HepG2 (cell line): ENCODE data around the gene DPCD. TPM values are rescaled to one million over a fixed set of nuclear protein-coding genes. Genes with fewer than 3 reads are reported as not detected.

Experiments
- ATAC-seq: fragments of 200-7000 bp; cut with Tn5 transposase; 3 replicates; pipeline ENCODE4 v1.9.1; 2020; ENCODE audit warnings: mild to moderate bottlenecking, moderate library complexity
- BruUV-seq: library from RNA; stranded (reverse); fragments of 400-500 nt; replicated peaks from 2 replicates; lab custom pipeline; 2021; lab: Mats Ljungman, UMichigan
- CTCF ChIA-PET: fragments of 300-600 bp; formaldehyde crosslinking; extraction: SDS; loops from one replicate; lab custom pipeline; 2021; ENCODE audit warnings: low total read pairs, inconsistent platforms, low intra/inter-chr PET ratio; lab: Yijun Ruan, JAX
- POLR2A ChIA-PET: fragments of 350-600 bp; sonication (Branson Sonifier 250); formaldehyde crosslinking; loops from one replicate; lab custom pipeline; 2020; ENCODE audit warnings: antibody characterized with exemption, inconsistent platforms; lab: Yijun Ruan, JAX
- DNase-seq: peaks from one replicate; pipeline ENCODE4 v3.0.0-alpha.2; 2015; ENCODE audit warnings: low spot score
- FAIRE-seq: peaks from 3 replicates; lab custom pipeline; 2011; peaks lifted over from hg19 to GRCh38; lab: Jason Lieb, UNC
- H2AFZ ChIP-seq: one replicate; pipeline ENCODE4 v1.6.1; 2011; ENCODE audit warnings: low read length, inconsistent platforms
- H3K27ac ChIP-seq: fragments of 300-600 bp; 3 replicates; pipeline ENCODE4 v1.8.0; 2011; ENCODE audit warnings: mixed run types, mild to moderate bottlenecking, mixed read lengths, low read length, inconsistent platforms; ENCODE audit not compliant: insufficient read depth; ENCODE audit errors: extremely low read length
- H3K27me3 ChIP-seq, 2 experiments: fragments of 200-600 bp in 1 of 2; 2 replicates in 1 of 2; 3 replicates in 1 of 2; pipeline versions ENCODE4 v1.6.0 to v1.8.0; 2011; ENCODE audit warnings: low read length in 2 of 2, mild to moderate bottlenecking in 2 of 2, moderate library complexity in 2 of 2, inconsistent platforms in 1 of 2; ENCODE audit not compliant: insufficient read depth in 2 of 2, control insufficient read depth in 1 of 2
- H3K36me3 ChIP-seq, 2 experiments: fragments of 200-600 bp in 1 of 2; replicated peaks in 1 of 2; 2 replicates in 1 of 2; 3 replicates in 1 of 2; pipeline versions ENCODE4 v1.5.1 to v1.8.0; 2011; ENCODE audit warnings: low read length in 2 of 2, inconsistent platforms in 1 of 2; ENCODE audit not compliant: insufficient read depth in 2 of 2, control insufficient read depth in 1 of 2
- H3K4me1 ChIP-seq: 2 replicates; pipeline ENCODE4 v1.5.1; 2012; ENCODE audit warnings: low read length, inconsistent platforms; ENCODE audit not compliant: insufficient read depth
- H3K4me2 ChIP-seq: 2 replicates; pipeline ENCODE4 v1.6.0; 2011; ENCODE audit warnings: low read depth, low read length, inconsistent platforms
- H3K4me3 ChIP-seq, 3 experiments: fragments of 200-600 bp in 1 of 3; sonication (generic), shearing (Covaris generic) in 1 of 3; replicated peaks in 1 of 3; 2 replicates each; pipeline ENCODE4 v1.5.1; 2011 to 2016; ENCODE audit warnings: low read length in 3 of 3, inconsistent platforms in 2 of 3, low read depth in 2 of 3, mild to moderate bottlenecking in 2 of 3, control low read depth in 1 of 3, mixed read lengths in 1 of 3; ENCODE audit not compliant: insufficient read depth in 1 of 3
- H3K79me2 ChIP-seq: one replicate; pipeline ENCODE4 v1.6.1; 2011; ENCODE audit warnings: low read length, inconsistent platforms; ENCODE audit not compliant: insufficient read depth
- H3K9ac ChIP-seq: 2 replicates; pipeline ENCODE4 v1.6.0; 2011; ENCODE audit warnings: mild to moderate bottlenecking, low read depth, low read length, inconsistent platforms; ENCODE audit not compliant: insufficient read depth
- H3K9me3 ChIP-seq: 2 replicates; pipeline ENCODE4 v1.5.1; 2012; ENCODE audit warnings: mild to moderate bottlenecking, low read length
- H4K20me1 ChIP-seq: 2 replicates; pipeline ENCODE4 v1.6.0; 2011; ENCODE audit warnings: inconsistent platforms, mild to moderate bottlenecking, low read length, moderate library complexity; ENCODE audit not compliant: insufficient read depth
- ADNP ChIP-seq: sonication (generic); formaldehyde crosslinking; IDR thresholded peaks from 2 replicates; pipeline ENCODE4 v1.4.0; 2020; ENCODE audit warnings: missing genetic modification reagents
- DMAP1 ChIP-seq: IDR thresholded peaks from 2 replicates; pipeline ENCODE4 v1.6.1; 2016
- HNRNPH1 ChIP-seq: fragments of 200-400 bp; formaldehyde crosslinking; optimal IDR thresholded peaks from 2 replicates; pipeline ENCODE3; 2017; ENCODE audit warnings: mild to moderate bottlenecking, low read depth, low read length
- KDM5A ChIP-seq: fragments of 200-600 bp; sonication (generic); IDR thresholded peaks from 2 replicates; pipeline ENCODE4 v1.7.0; 2018; ENCODE audit warnings: antibody characterized with exemption, mild to moderate bottlenecking, low read length, borderline replicate concordance
- KMT2B ChIP-seq: IDR thresholded peaks from 2 replicates; pipeline ENCODE4 v1.6.1; 2016; ENCODE audit warnings: missing genetic modification reagents, missing compliant biosample characterization
- MAZ ChIP-seq, 2 experiments: sonication (generic) in 1 of 2; formaldehyde crosslinking in 1 of 2; IDR thresholded peaks; 2 replicates each; pipeline versions ENCODE4 v1.5.0 to v1.6.1; 2012 to 2020; ENCODE audit warnings: low read depth in 2 of 2, mild to moderate bottlenecking in 2 of 2, borderline replicate concordance in 1 of 2, improper control_type of control experiment in 1 of 2, low read length in 1 of 2, missing genetic modification reagents in 1 of 2, moderate library complexity in 1 of 2
- MBD4 ChIP-seq: IDR thresholded peaks from 2 replicates; pipeline ENCODE4 v1.6.1; 2012; ENCODE audit warnings: low read length, inconsistent platforms, borderline replicate concordance
- NFATC3 ChIP-seq: sonication (generic); formaldehyde crosslinking; IDR thresholded peaks from 2 replicates; pipeline ENCODE4 v1.5.1; 2020; ENCODE audit warnings: mild to moderate bottlenecking, missing genetic modification reagents
- RXRB ChIP-seq: IDR thresholded peaks from 2 replicates; pipeline ENCODE4 v1.6.1; 2016; ENCODE audit warnings: borderline replicate concordance, missing genetic modification reagents, missing compliant biosample characterization
- SMAD9 ChIP-seq: sonication (generic); formaldehyde crosslinking; IDR thresholded peaks from 2 replicates; pipeline ENCODE4 v1.5.1; 2020; ENCODE audit warnings: mild to moderate bottlenecking, missing genetic modification reagents
- TAF15 ChIP-seq: fragments of 200-400 bp; formaldehyde crosslinking; IDR thresholded peaks from one replicate; pipeline ENCODE4 v1.6.1; 2018; ENCODE audit warnings: mild to moderate bottlenecking, low read depth, low read length; ENCODE audit not compliant: poor library complexity, severe bottlenecking
- ZBTB20 ChIP-seq: sonication (generic); formaldehyde crosslinking; IDR thresholded peaks from 2 replicates; pipeline ENCODE4 v1.8.1; 2023; ENCODE audit warnings: missing genetic modification reagents, low read depth, mild to moderate bottlenecking, borderline replicate concordance
- ZBTB7B ChIP-seq: sonication (generic); formaldehyde crosslinking; IDR thresholded peaks from 2 replicates; pipeline ENCODE4 v1.4.0; 2020; ENCODE audit warnings: missing genetic modification reagents
- ZNF24 ChIP-seq: fragments of 450-650 bp; IDR thresholded peaks from 2 replicates; pipeline ENCODE4 v1.6.1; 2017; ENCODE audit warnings: antibody characterized with exemption, mild to moderate bottlenecking
- ZNF768 ChIP-seq: sonication (generic); formaldehyde crosslinking; IDR thresholded peaks from 2 replicates; pipeline ENCODE4 v1.4.0; 2020; ENCODE audit warnings: missing genetic modification reagents
- whole genome bisulfite sequencing: methylation state at CpG from one replicate; pipeline ENCODE4 v1.1.6; 2017; ENCODE audit warnings: low lambda C conversion rate; 5-methylcytosine and 5-hydroxymethylcytosine counted together
- in situ Hi-C: cut with HindIII; loops from 2 replicates; pipeline ENCODE4 v1.10.0; 2017; ENCODE audit warnings: low pct_unique_long_range_greater_than_20kb; ENCODE audit not compliant: extremely low pct_ligation_motif_present
- intact Hi-C: fragments of 100-400 bp; cut with micrococcal nuclease; formaldehyde crosslinking; loops from one replicate; pipeline ENCODE4 v1.10.0; 2022; ENCODE audit not compliant: unreplicated experiment
- polyA plus RNA-seq, 8 experiments: library from polyadenylated mRNA; depleted of rRNA in 3 of 8; stranded (reverse) in 7 of 8; unstranded in 1 of 8; fragments of >200 nt; fragmentation: Illumina TruSeq in 4 of 8; extraction: Trizol in 4 of 8; gene quantifications; 2 replicates each; pipeline versions ENCODE4 v1.2.1 to v1.2.3, GENCODE V29; 2011 to 2016; ENCODE audit warnings: low read depth in 4 of 8, missing spikeins in 1 of 8, mixed read lengths in 1 of 8; ENCODE audit not compliant: insufficient read depth in 1 of 8
- total RNA-seq, 5 experiments: library from RNA; depleted of rRNA; stranded (reverse); fragments of >200 nt; fragmentation: Illumina TruSeq; extraction: Trizol; gene quantifications; 2 replicates each; pipeline ENCODE4 v1.2.3, GENCODE V29; 2016; ENCODE audit warnings: low read depth in 1 of 5
- TF ChIP-seq, protein P1 (sequence below): sonication (generic); formaldehyde crosslinking; IDR thresholded peaks from 2 replicates; pipeline ENCODE4 v1.8.0; 2022; ENCODE audit warnings: missing genetic modification reagents, low read depth, mild to moderate bottlenecking, borderline replicate concordance
- TF ChIP-seq, protein P2 (sequence below): sonication (generic); formaldehyde crosslinking; IDR thresholded peaks from 2 replicates; pipeline ENCODE4 v1.4.0; 2020; ENCODE audit warnings: mild to moderate bottlenecking, missing genetic modification reagents
- TF ChIP-seq, protein P3 (sequence below): sonication (generic); formaldehyde crosslinking; IDR thresholded peaks from 2 replicates; pipeline ENCODE4 v1.4.0; 2020; ENCODE audit warnings: missing genetic modification reagents, borderline replicate concordance
- TF ChIP-seq, protein P4 (sequence below): IDR thresholded peaks from 2 replicates; pipeline ENCODE4 v1.6.1; 2016; ENCODE audit warnings: missing biosample characterization, missing genetic modification reagents, low read depth

DPCD gene
- total and polyA plus RNA-seq, 2 of the 13 experiments (the other 11 are each of a cell fraction or from before 2014, with no cell fraction given), result 25.2 to 27.0 TPM

DNA sequence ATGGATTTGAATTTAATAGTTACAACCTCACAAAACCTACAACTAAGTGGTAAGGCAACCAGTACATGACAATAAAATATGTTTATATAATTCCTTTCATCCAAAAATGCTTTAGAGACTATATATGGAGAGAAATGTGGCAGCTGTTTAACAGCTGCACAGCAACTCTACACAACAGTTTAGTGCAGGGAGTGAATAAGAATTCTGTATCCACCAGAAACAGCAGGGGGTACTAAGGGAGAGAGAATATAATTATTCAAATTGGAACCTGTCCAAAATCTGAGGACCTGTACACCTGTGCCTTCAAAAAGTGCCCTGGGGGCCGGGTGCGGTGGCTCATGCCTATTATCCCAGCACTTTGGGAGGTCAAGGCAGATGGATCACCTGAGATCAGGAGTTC is 49.7 kb upstream of the DPCD start:
- Histone ChIP-seq H3K4me2 (no peak overlapping the region), H3K27me3 (no peaks in the 10 kb centered on the region), H3K4me3 (no peak overlapping the region), H3K27ac (no peak overlapping the region), H3K79me2 (no peaks in the 10 kb centered on the region), H3K9ac (no peak overlapping the region), H4K20me1 (no peaks in the 10 kb centered on the region), H3K36me3 (peaks cover 1 to 7% of the 10 kb centered on the region in 2 experiments; a peak in 3 of 5 replicates), H3K9me3 (no peaks in the 10 kb centered on the region), H3K4me1 (no peaks in the 10 kb centered on the region), H2AFZ (no peak overlapping the region)
- in situ Hi-C loops, result no loop called here
- CTCF ChIA-PET, result no interaction called here
- intact Hi-C loops, result no loop called here
- ATAC-seq, result no peak
- no TSS peak for BruUV-seq
- DNase-seq, result no peak
- POLR2A ChIA-PET, result no interaction called here
- FAIRE-seq, result no peak
- 100% methylated on average over 2 of the region's 2 CpGs for WGBS
- TF ChIP-seq KMT2B (CRISPR knock-in tag) (no peak), KDM5A (no peak), ADNP (CRISPR knock-in tag) (no peak), ZNF768 (CRISPR knock-in tag) (no peak), ZBTB20 (CRISPR knock-in tag) (no peak), SMAD9 (CRISPR knock-in tag) (no peak), RXRB (no peak), ZBTB7B (CRISPR knock-in tag) (no peak), TAF15 (no peak), DMAP1 (no peak), MBD4 (no peak), MAZ (IDR thresholded peaks at IDR 0.05; ENCODE audit: borderline replicate concordance, low read depth, low read length) (no peak), MAZ (CRISPR knock-in tag; IDR thresholded peaks at IDR 0.05; ENCODE audit: low read depth) (no peak), NFATC3 (CRISPR knock-in tag) (no peak), ZNF24 (no peak), HNRNPH1 (no peak)
- TF ChIP-seq, protein P1, sequence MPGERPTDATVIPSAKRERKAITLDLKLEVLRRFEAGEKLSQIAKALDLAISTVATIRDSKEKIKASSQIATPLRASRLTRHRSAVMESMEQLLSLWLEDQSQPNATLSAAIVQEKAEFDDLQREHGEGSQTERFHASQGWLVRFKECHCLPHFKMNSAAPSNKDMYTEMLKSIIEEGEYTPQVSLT, result no peak
- TF ChIP-seq, protein P2, sequence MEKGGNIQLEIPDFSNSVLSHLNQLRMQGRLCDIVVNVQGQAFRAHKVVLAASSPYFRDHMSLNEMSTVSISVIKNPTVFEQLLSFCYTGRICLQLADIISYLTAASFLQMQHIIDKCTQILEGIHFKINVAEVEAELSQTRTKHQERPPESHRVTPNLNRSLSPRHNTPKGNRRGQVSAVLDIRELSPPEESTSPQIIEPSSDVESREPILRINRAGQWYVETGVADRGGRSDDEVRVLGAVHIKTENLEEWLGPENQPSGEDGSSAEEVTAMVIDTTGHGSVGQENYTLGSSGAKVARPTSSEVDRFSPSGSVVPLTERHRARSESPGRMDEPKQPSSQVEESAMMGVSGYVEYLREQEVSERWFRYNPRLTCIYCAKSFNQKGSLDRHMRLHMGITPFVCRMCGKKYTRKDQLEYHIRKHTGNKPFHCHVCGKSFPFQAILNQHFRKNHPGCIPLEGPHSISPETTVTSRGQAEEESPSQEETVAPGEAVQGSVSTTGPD (CRISPR knock-in tag), result no peak
- TF ChIP-seq, protein P3, sequence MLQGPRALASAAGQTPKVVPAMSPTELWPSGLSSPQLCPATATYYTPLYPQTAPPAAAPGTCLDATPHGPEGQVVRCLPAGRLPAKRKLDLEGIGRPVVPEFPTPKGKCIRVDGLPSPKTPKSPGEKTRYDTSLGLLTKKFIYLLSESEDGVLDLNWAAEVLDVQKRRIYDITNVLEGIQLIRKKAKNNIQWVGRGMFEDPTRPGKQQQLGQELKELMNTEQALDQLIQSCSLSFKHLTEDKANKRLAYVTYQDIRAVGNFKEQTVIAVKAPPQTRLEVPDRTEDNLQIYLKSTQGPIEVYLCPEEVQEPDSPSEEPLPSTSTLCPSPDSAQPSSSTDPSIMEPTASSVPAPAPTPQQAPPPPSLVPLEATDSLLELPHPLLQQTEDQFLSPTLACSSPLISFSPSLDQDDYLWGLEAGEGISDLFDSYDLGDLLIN (CRISPR knock-in tag), result no peak
- TF ChIP-seq, protein P4, sequence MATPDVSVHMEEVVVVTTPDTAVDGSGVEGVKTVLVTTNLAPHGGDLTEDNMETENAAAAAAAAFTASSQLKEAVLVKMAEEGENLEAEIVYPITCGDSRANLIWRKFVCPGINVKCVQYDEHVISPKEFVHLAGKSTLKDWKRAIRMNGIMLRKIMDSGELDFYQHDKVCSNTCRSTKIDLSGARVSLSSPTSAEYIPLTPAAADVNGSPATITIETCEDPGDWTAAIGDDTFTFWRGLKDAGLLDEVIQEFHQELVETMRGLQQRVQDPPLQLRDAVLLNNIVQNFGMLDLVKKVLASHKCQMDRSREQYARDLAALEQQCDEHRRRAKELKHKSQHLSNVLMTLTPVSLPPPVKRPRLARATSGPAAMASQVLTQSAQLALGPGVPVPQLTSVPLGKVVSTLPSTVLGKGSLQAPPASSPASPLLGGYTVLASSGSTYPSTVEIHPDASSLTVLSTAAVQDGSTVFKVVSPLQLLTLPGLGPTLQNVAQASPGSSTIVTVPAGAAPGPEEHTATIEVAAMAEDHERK, result no peak
